ENCODE results near the gene PITPNM2.

The PITPNM2 gene

DNA sequence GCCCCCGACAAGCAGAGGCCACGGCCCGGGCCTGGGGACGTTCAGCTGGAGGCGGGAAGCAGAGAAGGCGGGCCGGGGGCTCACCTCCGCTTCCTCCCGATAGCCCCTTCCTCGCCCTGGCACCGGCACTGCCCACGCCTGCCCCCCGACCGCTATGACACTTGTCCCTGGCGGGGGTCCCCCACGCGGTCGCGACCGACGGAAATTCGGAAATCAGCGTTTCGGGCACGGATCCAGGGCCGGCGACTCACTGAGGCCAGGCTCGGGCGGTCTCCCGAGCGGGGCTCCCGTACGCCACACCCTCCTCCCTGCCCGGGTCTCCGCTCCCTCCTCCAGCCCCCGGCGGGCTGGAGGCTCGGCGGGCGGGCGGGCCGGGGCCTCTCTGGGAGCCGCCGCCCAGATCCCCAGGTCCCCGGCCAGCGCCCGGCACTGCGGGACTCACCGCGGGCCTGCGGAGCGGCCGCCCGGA is 581 bp downstream of the PITPNM2 start:
- TF ChIP-seq, protein P1, sequence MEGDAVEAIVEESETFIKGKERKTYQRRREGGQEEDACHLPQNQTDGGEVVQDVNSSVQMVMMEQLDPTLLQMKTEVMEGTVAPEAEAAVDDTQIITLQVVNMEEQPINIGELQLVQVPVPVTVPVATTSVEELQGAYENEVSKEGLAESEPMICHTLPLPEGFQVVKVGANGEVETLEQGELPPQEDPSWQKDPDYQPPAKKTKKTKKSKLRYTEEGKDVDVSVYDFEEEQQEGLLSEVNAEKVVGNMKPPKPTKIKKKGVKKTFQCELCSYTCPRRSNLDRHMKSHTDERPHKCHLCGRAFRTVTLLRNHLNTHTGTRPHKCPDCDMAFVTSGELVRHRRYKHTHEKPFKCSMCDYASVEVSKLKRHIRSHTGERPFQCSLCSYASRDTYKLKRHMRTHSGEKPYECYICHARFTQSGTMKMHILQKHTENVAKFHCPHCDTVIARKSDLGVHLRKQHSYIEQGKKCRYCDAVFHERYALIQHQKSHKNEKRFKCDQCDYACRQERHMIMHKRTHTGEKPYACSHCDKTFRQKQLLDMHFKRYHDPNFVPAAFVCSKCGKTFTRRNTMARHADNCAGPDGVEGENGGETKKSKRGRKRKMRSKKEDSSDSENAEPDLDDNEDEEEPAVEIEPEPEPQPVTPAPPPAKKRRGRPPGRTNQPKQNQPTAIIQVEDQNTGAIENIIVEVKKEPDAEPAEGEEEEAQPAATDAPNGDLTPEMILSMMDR (IDR thresholded peaks at IDR 0.05): no peak

DNA sequence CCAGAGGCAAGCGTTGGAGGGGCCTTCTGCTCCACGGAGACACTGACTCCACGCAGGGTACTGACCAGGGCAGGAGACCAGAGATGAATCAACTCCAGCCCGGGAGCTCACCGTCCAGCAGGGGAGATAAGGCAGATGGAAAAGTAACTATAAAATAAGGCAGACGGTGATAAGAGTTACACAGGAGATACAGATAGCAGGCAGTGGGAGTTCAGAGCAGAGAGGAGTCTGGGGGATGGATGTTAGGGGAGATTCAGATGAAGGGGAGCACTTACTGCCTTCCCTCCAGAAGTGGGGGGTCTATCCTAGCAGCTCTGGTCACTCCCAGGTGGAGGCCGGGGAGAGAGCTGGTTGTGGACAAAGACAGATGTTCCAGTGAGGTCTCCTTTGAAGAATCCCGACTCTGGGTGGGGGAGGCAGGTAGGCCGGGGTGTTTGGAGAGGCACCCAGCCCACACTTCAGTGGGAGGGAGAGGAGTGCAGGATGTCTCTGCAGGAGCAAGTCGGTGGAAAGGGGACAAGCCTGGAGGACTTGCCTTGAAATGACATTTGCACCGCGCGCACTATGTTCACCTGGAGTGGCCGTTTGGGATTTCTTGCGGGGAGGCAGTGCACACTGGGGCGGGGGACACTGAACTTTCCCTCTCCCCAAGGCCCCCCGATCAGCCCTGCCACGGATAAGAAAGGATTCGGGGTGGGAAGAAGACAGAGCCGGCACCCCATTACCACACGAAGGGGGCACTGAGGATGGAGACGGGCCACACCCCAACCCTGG is 1.2 kb downstream of the PITPNM2 start:
- TF ChIP-seq, protein P1 (IDR thresholded peaks at IDR 0.05): no peak

DNA sequence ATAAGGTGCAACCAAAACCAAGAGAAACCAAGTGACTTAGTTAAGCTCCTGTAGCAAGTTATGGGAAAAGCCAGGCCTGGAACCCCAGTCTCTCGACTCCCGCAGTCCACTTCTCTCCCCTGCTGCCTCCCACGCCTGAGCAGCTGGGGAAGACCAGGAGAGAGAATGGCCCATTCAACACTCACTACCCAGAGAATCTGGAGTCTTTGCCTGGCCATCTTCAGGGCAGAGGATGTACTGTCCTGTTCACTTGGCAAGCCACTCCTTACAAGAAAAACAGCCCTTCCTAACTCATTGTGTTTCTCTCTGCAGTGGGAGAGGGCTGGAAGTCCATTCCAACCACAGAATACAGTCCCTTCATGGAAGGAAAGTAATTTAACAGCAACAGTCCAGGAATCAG is 1.8 kb downstream of the PITPNM2 start:
- TF ChIP-seq, protein P1 (IDR thresholded peaks at IDR 0.05): no peak

DNA sequence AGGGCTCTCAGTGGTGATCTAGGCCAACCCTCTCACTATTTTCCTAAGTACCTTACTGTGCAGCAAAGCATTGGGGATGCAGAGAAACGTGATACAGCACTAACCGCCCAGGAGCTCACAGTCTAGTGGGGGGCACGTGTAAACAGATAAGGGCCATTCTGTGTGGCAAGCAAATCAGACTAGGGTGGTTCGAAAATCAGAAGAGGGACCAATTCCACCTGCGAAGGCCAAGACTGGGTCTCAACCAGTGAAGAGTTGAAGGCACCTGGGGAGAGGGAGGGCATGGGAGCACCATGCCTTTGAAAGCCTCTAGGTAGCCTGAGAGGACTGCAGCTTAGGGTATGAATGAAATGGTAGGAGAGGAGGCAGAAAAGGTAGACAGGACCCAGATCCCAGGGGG is 2.2 kb downstream of the PITPNM2 start:
- TF ChIP-seq, protein P1 (IDR thresholded peaks at IDR 0.05): no peak

DNA sequence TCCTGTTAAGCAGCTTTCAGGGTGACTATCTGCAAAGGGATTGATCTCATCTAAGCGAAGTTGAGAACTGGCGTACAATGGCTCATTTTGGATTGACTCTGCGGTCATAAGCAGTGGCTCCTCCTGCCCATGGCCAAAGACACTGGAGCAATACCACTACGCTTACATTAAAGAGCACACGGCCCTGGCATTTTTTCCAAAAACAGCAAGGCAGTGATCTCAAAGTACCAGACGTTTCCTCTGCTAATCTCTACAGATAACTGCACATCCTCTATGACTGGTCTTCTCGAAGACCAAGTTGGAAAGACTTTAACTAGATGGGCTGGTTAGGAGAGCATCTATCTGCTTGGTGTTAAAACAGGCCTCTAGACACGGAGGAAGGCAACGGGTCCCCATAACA is 2.7 kb downstream of the PITPNM2 start:
- TF ChIP-seq, protein P1 (IDR thresholded peaks at IDR 0.05): no peak

DNA sequence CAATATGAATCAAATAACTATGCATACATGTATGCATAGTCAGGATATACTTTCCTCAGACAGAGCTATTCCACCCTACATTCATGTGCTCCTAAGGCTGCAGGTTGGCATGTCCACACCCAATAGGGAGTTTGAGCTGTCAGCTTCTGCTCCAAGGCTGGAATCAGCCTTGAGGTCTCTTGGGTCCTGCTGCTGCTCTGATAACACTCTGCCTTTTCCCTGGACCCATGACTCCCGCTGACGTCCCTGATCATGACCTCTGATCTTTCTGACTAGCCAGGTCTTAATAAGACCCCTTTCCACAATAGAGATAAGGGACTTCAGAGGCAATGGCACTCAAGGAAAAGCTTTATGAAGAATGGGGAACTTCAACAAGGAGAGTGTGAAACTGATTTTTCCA is 5.7 kb downstream of the PITPNM2 start:
- TF ChIP-seq, protein P1 (IDR thresholded peaks at IDR 0.05): no peak

DNA sequence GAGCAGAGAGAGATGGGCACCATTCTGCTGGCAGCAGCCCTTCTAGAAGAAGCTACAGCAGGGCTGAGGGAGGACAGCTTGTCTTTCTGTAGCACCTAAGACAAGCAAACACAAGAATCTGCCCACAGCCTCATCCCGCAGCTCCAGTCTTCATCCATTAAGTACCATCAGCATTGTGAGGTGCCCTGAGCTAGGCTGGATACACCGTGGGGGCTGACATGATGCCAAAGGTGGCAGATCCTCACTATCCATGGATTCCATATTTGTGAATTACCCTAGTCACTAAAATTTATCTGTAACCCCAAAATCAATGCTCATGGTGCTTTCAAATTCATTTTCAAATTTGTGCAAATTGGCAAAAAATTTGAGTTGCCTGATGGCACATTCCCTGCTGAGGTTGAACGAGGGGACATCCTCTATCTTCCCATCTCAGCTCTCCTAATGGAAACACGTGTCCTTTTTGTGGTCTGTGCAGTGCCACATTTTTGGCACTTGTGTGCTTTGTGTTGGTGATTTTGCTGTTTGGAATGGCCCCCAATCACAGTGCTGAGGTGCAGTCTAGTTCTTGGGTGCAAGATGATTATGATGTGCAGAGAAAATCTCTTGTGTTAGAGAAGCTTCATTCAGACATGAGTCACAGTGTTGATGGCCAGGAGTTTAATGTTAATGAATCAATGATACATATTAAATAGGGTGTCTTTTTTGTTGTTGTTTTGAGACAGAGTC is 7.0 kb downstream of the PITPNM2 start:
- TF ChIP-seq, protein P1 (IDR thresholded peaks at IDR 0.05): no peak

All from LNCAP (cell line).